Measurements from ENCODE around the gene COMMD4.
A peak's percentile ranks its signal among the peaks of the same experiment; 100 is the strongest.
"Not testable (repeated sequence)": the region's sequence is repeated elsewhere in the genome, so short reads cannot be mapped to it uniquely, and the experiment has no call there.

Gene COMMD4

DNA sequence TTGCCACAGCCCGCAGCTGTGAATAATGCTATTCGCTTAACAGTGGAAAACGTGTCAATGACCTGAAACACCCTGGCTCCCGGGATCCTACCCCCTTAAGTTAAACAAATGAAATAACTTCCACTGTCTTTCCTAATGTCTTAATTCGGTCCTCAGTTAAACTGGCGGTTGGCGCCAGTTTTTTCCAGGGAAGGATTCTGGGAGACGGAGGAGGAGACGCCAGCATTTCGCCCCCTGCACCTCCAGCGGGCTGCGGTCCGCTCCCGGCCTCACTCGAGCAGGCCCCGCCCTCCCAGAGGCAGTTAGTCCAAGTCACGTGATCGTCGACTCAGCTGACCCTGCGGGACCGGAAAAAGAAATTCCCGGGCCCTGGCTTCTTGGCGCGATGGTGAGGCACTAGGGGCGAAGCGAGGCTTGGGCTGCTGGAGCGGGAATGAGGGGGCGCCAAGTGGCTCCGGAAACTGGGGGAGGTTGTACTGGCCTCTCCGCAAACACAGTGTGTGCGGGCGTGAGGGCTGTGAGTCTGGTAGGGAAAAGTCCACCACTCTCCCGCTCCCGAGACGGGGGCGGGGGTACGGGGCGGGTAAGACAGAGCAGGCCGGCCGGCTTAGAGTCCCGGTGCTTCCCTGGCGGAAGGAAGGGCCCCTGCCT, at the start of gene COMMD4:
Gene COMMD4 (plus strand): TSS at position 359 of the 651 bp plus-strand sequence. CDS start 27 bp downstream, at position 386.
- TF ChIP-seq, protein P1, sequence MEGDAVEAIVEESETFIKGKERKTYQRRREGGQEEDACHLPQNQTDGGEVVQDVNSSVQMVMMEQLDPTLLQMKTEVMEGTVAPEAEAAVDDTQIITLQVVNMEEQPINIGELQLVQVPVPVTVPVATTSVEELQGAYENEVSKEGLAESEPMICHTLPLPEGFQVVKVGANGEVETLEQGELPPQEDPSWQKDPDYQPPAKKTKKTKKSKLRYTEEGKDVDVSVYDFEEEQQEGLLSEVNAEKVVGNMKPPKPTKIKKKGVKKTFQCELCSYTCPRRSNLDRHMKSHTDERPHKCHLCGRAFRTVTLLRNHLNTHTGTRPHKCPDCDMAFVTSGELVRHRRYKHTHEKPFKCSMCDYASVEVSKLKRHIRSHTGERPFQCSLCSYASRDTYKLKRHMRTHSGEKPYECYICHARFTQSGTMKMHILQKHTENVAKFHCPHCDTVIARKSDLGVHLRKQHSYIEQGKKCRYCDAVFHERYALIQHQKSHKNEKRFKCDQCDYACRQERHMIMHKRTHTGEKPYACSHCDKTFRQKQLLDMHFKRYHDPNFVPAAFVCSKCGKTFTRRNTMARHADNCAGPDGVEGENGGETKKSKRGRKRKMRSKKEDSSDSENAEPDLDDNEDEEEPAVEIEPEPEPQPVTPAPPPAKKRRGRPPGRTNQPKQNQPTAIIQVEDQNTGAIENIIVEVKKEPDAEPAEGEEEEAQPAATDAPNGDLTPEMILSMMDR (IDR thresholded peaks at IDR 0.05; ENCODE audit: extremely low read depth, missing control alignments) = no peak
- DNase-seq (ENCODE audit: low spot score) = peak; percentile 74

DNA sequence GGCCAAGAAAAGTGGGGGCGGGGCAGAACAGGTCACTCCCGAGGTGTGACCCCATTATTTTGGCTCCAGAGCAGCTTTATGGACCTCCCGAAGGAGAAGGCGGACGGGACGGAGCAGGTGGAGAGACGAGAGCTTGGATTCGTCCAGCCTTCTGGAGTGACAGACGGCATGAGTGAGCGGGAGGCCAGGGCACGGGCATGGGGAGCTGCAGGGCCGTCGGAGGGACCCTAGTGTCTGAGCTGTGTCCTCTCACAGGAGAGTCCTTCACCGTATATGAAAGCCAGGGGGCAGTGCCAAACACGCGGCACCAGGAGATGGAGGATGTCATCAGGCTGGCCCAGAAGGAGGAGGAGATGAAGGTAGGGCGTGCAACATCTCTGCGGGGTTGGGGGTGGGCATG, 42.2 kb upstream of the COMMD4 start:
- DNase-seq (ENCODE audit: low spot score) = not testable (repeated sequence)

DNA sequence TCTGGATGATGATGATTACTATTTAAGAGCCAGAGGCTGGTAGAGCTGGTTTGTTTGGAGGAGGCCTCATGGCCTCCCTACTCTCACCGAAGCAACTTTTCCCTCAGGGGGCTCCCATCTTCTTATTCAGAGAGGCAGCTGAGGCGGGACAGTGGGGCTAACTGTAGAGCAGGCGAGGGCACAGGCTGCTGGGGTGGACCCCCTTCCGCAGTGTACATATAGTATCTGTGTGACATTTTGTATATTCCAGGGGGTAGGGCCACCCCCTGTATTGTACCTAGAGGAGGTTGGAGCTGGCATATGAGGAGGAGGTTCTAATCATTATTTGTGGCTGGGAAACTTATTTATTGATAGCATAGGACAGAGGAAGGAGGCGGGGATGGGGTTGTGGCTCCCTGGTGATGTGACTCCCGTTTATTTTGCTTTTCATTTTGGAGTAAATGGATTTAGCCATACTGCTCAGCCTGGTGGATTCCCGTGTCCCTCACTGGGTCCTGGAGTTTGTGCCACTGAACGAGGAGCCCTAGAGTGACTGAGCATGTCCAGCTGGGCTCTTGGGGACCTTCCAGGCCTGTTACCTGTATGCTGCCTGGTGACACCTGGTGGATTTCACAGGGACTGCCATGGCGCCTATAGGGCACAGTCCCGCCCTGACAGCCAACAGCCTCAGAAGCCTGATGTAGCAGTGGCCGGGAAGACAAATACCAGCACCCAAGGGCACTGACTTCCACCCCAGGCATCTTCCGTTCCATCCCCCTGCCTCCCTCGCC, 37.1 kb upstream of the COMMD4 start:
- not testable (repeated sequence) for DNase-seq (ENCODE audit: low spot score)

DNA sequence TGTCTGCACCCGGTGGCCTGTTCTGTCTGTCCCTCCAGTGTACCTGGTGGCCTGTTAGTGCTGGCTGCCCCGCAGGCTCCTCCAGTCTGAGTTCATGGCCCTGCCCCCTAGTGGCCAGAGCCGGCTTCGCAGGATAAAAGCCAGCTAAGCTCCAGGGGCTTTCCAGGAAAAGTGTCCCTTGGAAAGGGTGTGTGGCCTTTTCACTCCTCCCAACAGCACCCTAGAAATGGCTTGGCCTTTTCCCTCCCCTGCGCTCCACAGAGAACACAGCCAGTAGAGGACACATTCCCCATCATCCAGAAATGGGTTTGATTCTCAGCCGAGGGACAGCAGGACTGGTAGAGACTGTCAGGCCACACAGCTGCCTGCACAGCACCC, 36.6 kb upstream of the COMMD4 start:
- DNase-seq (ENCODE audit: low spot score) = not testable (repeated sequence)
- TF ChIP-seq, protein P1 (IDR thresholded peaks at IDR 0.05; ENCODE audit: extremely low read depth, missing control alignments) = peak; percentile 32

- DNase-seq (ENCODE audit: low spot score) = not testable (repeated sequence)
These were observed 35.8 kb upstream of the COMMD4 start for GRCh38 chr15:75300026-75300425.

DNA sequence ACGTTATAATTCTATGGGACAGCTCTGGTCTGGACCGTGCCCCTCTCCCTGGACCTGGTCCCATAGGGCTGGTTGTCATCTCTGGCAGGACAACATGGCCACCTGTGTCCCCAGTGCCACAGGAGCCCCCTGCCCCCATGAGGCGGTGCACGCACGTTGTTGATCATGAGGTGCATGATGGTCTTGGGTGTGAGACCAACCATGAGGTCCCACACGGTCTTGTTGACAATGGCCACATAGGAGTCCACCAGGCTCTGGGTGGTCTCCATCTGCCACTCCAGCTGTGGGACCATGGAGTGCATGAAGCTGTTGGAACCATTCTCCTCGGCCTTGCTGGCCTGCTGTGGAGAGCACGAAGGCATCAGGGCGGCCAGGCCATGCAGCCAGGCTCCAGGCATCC, 33.5 kb upstream of the COMMD4 start:
- TF ChIP-seq, protein P1 (IDR thresholded peaks at IDR 0.05; ENCODE audit: extremely low read depth, missing control alignments) = no peak
- DNase-seq (ENCODE audit: low spot score) = no peak

- DNase-seq (ENCODE audit: low spot score) = not testable (repeated sequence)
These were observed 33.1 kb upstream of the COMMD4 start for GRCh38 chr15:75302753-75303152.

GRCh38 chr15:75306188-75306587, 29.7 kb upstream of the COMMD4 start:
- TF ChIP-seq, protein P1 (IDR thresholded peaks at IDR 0.05; ENCODE audit: extremely low read depth, missing control alignments) = no peak
- no peak for DNase-seq (ENCODE audit: low spot score)

DNA sequence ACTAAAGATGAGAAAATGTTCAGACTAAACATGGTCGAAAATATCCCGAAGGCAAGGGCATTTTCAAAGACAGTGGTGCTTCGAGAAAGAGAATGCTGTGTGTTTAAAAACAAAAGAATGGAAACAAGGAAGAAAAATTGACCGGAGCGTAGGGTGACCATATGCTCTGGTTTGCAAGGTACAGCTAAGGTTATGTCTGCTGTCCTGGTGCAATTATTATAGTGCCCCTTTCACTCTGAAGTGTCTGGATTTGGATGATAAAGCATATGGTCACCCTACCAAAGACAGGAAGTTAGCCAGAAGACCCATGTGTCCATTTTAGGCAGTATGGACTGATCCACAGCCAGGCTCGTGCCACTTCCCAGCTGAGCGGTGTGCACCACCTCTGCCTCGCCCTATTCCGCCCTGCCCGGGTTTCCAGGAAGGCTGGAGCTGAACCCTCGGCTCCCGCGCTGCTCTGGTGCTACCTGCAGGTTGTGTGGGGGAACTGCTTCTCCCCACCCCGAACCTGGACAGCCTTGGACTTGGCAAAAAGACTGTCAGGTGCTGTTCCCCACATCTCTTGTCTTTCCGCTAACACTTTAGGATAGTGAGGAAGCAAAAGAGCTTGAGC, 28.0 kb upstream of the COMMD4 start:
- no peak for DNase-seq (ENCODE audit: low spot score)
- TF ChIP-seq, protein P1 (IDR thresholded peaks at IDR 0.05; ENCODE audit: extremely low read depth, missing control alignments) = peak; percentile 58

All from GM20000 (cell line).